ENCODE measurements around the gene PAQR4.

The PAQR4 gene

DNA sequence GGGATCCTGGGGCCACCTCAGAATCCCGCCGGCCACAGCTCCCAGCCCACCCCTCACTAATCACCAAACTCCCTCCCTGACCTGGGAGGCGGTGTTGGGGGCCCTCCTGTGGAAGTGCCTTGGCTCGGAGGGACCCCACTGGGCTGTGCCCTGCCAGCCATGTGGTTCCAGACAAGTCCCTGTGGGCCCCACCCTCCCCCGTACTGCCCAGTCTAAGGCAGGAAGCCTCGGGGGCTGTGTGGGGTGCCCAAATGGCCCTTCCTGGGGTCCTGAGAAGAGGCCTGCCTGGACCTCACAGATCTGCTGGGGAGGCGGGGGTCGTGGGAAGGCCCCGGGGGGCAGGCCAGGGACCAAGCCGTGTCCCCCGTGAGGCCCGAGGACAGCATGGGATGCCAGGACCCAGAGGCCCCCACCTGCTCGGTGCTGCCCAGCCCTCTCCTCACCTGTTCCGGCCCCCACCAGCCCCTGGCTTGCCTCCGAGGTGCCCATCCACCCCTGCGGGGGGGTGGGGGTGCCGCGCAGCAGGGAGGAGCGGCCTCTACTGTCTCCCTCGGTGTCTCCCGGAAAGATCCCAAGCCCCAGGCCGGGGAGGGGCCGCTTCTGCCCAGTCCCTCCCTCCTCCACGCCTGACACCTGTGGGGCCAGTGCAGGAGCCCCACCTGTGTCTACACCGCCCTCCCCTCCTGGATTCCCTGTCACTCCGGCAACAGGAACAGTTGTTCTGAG, 14.3 kb upstream of the PAQR4 start:
- H3K27ac Mint-ChIP-seq: no peak overlapping the region
- peaks cover 5% of the 10 kb centered on the region for H3K27me3 Mint-ChIP-seq
- no peaks in the 10 kb centered on the region for H3K4me1 Mint-ChIP-seq (ENCODE audit: low read depth)
- no peaks in the 10 kb centered on the region for H3K36me3 Mint-ChIP-seq (ENCODE audit: low read depth)
- H3K4me3 Mint-ChIP-seq: no peak overlapping the region
- H3K9me3 Mint-ChIP-seq: no peaks in the 10 kb centered on the region

DNA sequence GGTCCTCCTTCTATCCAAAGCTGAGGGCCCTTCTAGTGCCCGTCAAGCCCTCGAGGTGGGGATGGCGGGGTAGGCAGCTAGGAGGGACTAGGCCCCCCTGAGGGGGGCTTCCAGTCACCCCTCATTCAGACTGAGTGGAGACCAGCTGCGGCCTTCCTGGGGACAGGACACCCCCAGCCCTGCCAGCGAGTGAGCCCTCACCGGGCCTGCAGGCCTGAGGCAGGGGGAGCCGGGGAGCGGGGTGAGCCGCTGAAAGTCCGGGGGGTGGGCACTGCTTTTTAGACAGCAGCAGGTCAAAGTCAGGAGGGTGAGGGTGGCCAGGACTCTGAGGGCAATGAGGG, 13.7 kb upstream of the PAQR4 start:
- Mint-ChIP-seq H3K4me3 (no peak overlapping the region), H3K27me3 (peaks cover 8% of the 10 kb centered on the region), H3K9me3 (no peaks in the 10 kb centered on the region), H3K4me1 (ENCODE audit: low read depth) (no peaks in the 10 kb centered on the region), H3K27ac (no peak overlapping the region), H3K36me3 (ENCODE audit: low read depth) (no peaks in the 10 kb centered on the region)

DNA sequence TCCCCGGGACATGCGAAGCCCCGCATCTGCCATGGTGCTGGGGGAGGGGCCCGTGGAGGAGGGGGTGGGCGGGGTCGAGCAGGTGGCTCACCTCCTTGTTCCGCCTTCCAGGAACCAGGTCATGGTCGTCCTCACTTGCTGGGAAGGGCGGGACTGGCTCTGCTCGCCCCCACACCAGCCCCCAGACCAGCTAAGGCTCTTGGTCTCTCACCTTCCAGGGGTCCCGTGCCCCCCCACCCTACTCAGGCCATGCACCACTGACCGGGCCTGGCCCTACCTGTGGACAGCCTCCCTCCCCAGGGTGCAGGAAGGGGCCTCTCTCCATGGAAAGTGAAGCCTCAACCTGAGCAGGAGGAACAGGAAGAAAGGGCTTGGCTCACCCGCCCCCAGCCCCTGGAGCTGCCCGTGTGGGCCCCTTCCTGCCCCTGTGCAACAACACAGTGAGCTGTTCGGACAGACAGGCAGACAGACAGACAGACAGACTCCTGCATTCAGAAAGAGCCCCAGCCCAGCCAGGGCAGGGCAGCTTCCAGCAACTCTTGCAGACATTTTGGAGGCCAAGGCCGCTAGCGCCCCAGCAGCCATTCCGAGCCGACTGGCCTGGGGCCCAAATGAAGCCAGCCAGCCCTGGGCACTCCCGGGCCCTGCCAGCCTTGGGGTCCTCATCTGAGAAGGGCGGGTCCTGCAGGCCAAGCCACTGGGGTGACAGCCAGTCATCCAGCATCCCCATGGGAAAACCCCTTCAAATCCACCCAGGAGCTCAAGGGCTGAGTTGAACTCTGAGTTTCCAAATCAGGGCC, 13.2 kb upstream of the PAQR4 start:
- no peak overlapping the region for H3K27ac Mint-ChIP-seq
- H3K4me1 Mint-ChIP-seq (ENCODE audit: low read depth): no peaks in the 10 kb centered on the region
- no peaks in the 10 kb centered on the region for H3K9me3 Mint-ChIP-seq
- peaks cover 8% of the 10 kb centered on the region for H3K27me3 Mint-ChIP-seq
- no peaks in the 10 kb centered on the region for H3K36me3 Mint-ChIP-seq (ENCODE audit: low read depth)
- H3K4me3 Mint-ChIP-seq: no peak overlapping the region

DNA sequence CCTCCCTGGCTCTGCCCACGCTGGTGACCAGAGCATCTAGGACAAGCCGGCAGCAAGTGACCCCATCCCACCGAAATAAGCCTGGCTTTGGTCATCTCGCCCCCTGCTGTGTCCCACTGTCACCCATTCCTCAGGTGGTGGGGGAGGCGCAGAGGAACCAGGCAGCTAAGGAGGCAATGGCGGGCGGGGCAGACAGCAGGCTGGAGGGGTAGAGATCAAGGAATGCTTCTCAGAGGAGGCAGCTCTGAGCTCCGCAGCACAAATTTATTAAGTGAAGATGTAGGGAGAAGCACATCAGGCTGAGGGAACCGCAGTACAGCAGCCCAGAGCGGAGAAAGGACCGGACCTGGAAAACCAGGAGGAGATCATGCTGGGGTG, 12.6 kb upstream of the PAQR4 start:
- no peaks in the 10 kb centered on the region for H3K9me3 Mint-ChIP-seq
- no peaks in the 10 kb centered on the region for H3K36me3 Mint-ChIP-seq (ENCODE audit: low read depth)
- no peak overlapping the region for H3K27ac Mint-ChIP-seq
- no peak overlapping the region for H3K4me3 Mint-ChIP-seq
- H3K4me1 Mint-ChIP-seq (ENCODE audit: low read depth): no peaks in the 10 kb centered on the region
- peaks cover 8% of the 10 kb centered on the region for H3K27me3 Mint-ChIP-seq

GRCh38 chr16:2959206-2959605, 9.9 kb upstream of the PAQR4 start:
- peaks cover 12% of the 10 kb centered on the region for H3K4me1 Mint-ChIP-seq (ENCODE audit: low read depth)
- no peaks in the 10 kb centered on the region for H3K9me3 Mint-ChIP-seq
- peaks cover 15% of the 10 kb centered on the region for H3K27me3 Mint-ChIP-seq
- H3K36me3 Mint-ChIP-seq (ENCODE audit: low read depth): no peaks in the 10 kb centered on the region
- no peak overlapping the region for H3K4me3 Mint-ChIP-seq
- H3K27ac Mint-ChIP-seq: no peak overlapping the region

GRCh38 chr16:2960183-2961010, 8.8 kb upstream of the PAQR4 start:
- Mint-ChIP-seq H3K4me1 (ENCODE audit: low read depth) (peaks cover 19% of the 10 kb centered on the region), H3K4me3 (no peak overlapping the region), H3K9me3 (no peaks in the 10 kb centered on the region), H3K27ac (no peak overlapping the region), H3K27me3 (peaks cover 16% of the 10 kb centered on the region), H3K36me3 (ENCODE audit: low read depth) (no peaks in the 10 kb centered on the region)

GRCh38 chr16:2962334-2963073, 6.6 kb upstream of the PAQR4 start:
- H3K27me3 Mint-ChIP-seq: peaks cover 15% of the 10 kb centered on the region
- H3K4me1 Mint-ChIP-seq (ENCODE audit: low read depth): peaks cover 25% of the 10 kb centered on the region
- no peak overlapping the region for H3K27ac Mint-ChIP-seq
- no peak overlapping the region for H3K4me3 Mint-ChIP-seq
- no peaks in the 10 kb centered on the region for H3K36me3 Mint-ChIP-seq (ENCODE audit: low read depth)
- no peaks in the 10 kb centered on the region for H3K9me3 Mint-ChIP-seq

- Mint-ChIP-seq H3K27ac (no peak overlapping the region), H3K4me3 (peak overlapping the region; percentile 78), H3K27me3 (peaks cover 19% of the 10 kb centered on the region), H3K36me3 (ENCODE audit: low read depth) (no peaks in the 10 kb centered on the region), H3K4me1 (ENCODE audit: low read depth) (peaks cover 29% of the 10 kb centered on the region), H3K9me3 (no peaks in the 10 kb centered on the region)
These were observed 6.0 kb upstream of the PAQR4 start for GRCh38 chr16:2963074-2963722.

DNA sequence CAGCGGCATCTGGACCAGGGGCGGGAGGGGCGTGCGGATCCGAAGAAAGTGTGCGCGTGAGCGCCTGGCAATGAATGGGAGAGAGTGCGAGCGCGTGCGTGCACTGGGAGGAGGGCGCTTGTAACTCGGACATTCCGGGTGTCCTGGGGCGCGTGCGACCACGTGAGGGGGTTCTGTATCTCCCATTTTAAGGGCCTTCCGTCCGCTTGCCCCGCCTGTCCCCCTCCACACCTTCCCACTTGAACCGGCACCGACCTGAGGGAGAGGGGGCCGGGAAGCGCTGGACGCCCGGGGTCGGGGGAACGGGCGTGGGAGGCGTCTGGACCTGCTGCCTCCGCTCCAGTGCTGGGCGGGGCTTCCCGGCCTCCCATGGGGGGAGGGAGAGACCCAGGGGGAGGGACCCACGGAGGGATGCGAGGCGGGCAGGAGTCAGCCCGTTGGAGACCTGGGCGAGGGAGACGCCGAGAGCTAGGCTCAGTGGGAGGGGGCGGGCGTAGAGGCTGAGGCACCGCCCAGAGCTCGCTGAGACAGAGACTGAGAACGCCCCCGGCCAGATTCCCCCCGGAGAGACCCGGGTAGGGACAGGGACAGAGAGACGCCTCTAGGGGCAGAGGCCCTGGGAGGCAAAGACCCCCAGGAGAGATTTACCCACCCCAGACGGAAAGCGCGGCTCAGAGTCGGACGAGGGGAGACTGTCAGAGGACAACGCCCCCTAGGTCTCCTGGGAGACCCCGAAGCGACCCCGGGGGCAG, 5.2 kb upstream of the PAQR4 start, which contains the start of gene KREMEN2:
Gene KREMEN2, plus strand, starts transcription at position 553 of the 752 bp plus-strand sequence. CDS start 246 bp downstream, outside the sequence.
- Mint-ChIP-seq H3K9me3 (no peaks in the 10 kb centered on the region), H3K4me3 (peak within 1 kb of the TSS; percentile 78), H3K4me1 (ENCODE audit: low read depth) (peaks cover 35% of the 10 kb centered on the region), H3K27me3 (peaks cover 22% of the 10 kb centered on the region), H3K36me3 (ENCODE audit: low read depth) (no peaks in the 10 kb centered on the region), H3K27ac (no peak within 1 kb of the TSS)

DNA sequence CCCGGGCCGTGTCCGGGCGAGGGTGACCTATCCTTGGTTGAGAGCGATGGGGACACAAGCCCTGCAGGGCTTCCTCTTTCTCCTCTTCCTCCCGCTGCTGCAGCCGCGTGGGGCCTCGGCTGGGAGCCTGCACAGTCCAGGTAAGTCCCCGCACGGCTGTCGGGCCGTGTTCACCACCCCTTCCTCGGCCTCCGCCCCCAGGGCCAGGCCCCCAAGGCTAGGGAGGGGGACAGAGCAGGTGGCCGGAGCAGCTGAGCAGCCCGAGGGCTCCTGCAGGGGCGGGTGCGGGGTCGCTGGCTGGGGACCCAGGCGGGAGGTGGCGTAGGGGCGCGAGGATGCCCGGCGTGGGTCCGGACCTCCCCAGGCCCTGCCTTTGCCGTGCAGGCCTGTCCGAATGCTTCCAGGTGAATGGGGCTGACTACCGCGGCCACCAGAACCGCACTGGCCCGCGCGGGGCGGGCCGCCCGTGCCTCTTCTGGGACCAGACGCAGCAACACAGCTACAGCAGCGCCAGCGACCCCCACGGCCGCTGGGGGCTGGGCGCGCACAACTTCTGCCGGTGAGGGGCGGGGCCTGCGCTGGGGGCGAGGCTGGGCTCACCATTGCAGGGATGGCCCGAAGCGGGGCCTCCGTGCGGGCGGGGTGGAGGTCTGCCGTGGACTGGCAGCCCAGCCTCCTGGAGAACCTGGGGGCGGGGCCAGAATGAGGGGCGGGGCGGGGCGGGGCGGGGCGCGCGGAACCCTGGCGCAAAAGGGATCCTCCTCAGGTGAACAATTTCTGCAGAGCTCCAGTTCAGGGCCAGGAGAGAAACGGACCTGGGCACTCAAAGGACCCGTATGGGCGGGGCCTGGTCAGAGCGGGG, 4.4 kb upstream of the PAQR4 start:
- Mint-ChIP-seq H3K4me3 (peak overlapping the region; percentile 45), H3K4me1 (ENCODE audit: low read depth) (peaks cover 35% of the 10 kb centered on the region), H3K27ac (no peak overlapping the region), H3K9me3 (no peaks in the 10 kb centered on the region), H3K36me3 (ENCODE audit: low read depth) (no peaks in the 10 kb centered on the region), H3K27me3 (peaks cover 22% of the 10 kb centered on the region)

- peaks cover 18% of the 10 kb centered on the region for H3K27me3 Mint-ChIP-seq
- H3K36me3 Mint-ChIP-seq (ENCODE audit: low read depth): peaks cover 4% of the 10 kb centered on the region
- H3K4me1 Mint-ChIP-seq (ENCODE audit: low read depth): peaks cover 41% of the 10 kb centered on the region
- H3K27ac Mint-ChIP-seq: no peak overlapping the region
- H3K4me3 Mint-ChIP-seq: no peak overlapping the region
- no peaks in the 10 kb centered on the region for H3K9me3 Mint-ChIP-seq
These were observed 2.9 kb upstream of the PAQR4 start for GRCh38 chr16:2966043-2966807.

DNA sequence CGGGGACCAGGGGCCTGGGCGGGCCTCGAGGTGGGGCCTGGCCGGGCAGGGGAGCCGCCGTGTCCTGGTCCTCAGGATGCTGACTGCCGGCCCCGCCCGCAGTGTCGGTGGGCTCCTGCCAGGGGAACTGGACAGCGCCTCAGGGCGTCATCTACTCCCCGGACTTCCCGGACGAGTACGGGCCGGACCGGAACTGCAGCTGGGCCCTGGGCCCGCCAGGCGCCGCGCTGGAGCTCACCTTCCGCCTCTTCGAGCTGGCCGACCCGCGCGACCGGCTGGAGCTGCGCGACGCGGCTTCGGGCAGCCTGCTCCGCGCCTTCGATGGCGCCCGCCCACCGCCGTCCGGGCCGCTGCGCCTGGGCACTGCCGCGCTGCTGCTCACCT, 2.3 kb upstream of the PAQR4 start:
- Mint-ChIP-seq H3K4me3 (no peak overlapping the region), H3K4me1 (ENCODE audit: low read depth) (peaks cover 40% of the 10 kb centered on the region), H3K27me3 (peaks cover 16% of the 10 kb centered on the region), H3K27ac (no peak overlapping the region), H3K9me3 (no peaks in the 10 kb centered on the region), H3K36me3 (ENCODE audit: low read depth) (peaks cover 5% of the 10 kb centered on the region)

Data from stimulated activated naive CD8-positive, alpha-beta T cell treated with anti-CD3 and anti-CD28 coated beads, Interleukin-15, Interleukin-2, amounts not matched to agents 100 ng/mL and 50 ng/mL, for 24 hours (primary cell).